H1 (cell line): Measurements from ENCODE around the gene FLT3. TPM values are rescaled to one million over a fixed set of nuclear protein-coding genes. Genes with fewer than 3 reads are reported as not detected.

Source experiments
- CREB1 ChIP-seq: IDR thresholded peaks from 2 replicates; pipeline ENCODE4 v1.6.1; 2012; ENCODE audit warnings: inconsistent platforms
- SIRT6 ChIP-seq: IDR thresholded peaks from one replicate; pipeline ENCODE4 v1.7.1; 2012; ENCODE audit warnings: low read length, inconsistent platforms
- SP2 ChIP-seq: IDR thresholded peaks from 2 replicates; pipeline ENCODE4 v1.6.1; 2012; ENCODE audit warnings: mild to moderate bottlenecking, low read length, inconsistent platforms
- USF2 ChIP-seq: IDR thresholded peaks from 2 replicates; pipeline ENCODE4 v1.6.1; 2011; ENCODE audit warnings: low read length, improper control_type of control experiment
- polyA plus RNA-seq, 7 experiments: library from polyadenylated mRNA; depleted of rRNA in 3 of 7; stranded (reverse) in 5 of 7; unstranded in 2 of 7; fragments of >200 nt in 5 of 7; fragments of 200-250 nt in 2 of 7; gene quantifications; 1 replicate in 5 of 7; 2 replicates in 1 of 7; 4 replicates in 1 of 7; pipeline versions ENCODE4 v1.2.1 to v1.2.3, GENCODE V29; 2011 to 2013; ENCODE audit warnings: missing spikeins in 2 of 7, mixed read lengths in 2 of 7
- total RNA-seq: library from RNA; stranded (reverse); fragmentation: NEBNext Ultra II Directional; extraction: Animal tissue kit (Norgen Biotek cat#: 25700); gene quantifications from 2 replicates; pipeline ENCODE4 v1.2.1, GENCODE V29; 2021

FLT3 gene
- total and polyA plus RNA-seq, 2 of the 8 experiments (the other 6 are each of a cell fraction or from before 2014, with no cell fraction given), result 0.44 to 0.71 TPM

DNA sequence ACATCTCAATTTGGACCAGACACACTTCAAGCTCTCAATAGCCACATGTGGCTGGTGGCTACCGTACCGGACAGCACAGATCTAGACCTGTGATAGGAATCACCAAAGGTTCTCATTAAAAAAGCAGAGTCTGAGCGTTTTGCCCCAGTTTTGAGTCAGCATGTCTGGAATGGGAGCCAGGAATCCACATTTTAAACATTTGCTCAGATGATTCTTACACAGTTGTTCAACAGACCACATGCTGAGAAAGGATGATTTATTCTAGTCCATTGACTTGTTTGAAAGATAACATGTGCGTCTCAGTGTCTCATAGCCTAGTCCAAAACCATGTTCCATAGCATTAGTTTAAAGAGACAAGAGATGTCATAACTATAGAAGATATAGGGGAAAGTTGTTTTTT lies 53.4 kb downstream of the FLT3 start (continued):
- TF ChIP-seq SP2 (no peak), CREB1 (no peak), SIRT6 (no peak), USF2 (no peak)
